A673 (cell line): ENCODE measurements around the gene NDST4. TPM values are rescaled to one million over a fixed set of nuclear protein-coding genes. Genes with fewer than 3 reads are reported as not detected.

Experiments used
- BruUV-seq: library from RNA; stranded (reverse); fragments of 400-500 nt; replicated peaks from 2 replicates; lab custom pipeline; 2021; lab: Mats Ljungman, UMichigan
- CTCF ChIA-PET: fragments of 300-600 bp; sonication (Branson Sonifier 250); formaldehyde crosslinking; loops from one replicate; lab custom pipeline; 2022; ENCODE audit warnings: antibody characterized with exemption; lab: Charles Lee
- POLR2A ChIA-PET: fragments of 300-600 bp; sonication (Branson Sonifier 250); formaldehyde crosslinking; loops from one replicate; lab custom pipeline; 2022; ENCODE audit warnings: antibody characterized with exemption; ENCODE audit not compliant: low non-redundant PET; lab: Charles Lee
- DNase-seq: peaks from one replicate; pipeline ENCODE4 v3.0.0-alpha.2; 2015; ENCODE audit warnings: low spot score
- H3K27ac ChIP-seq: fragments of 200-600 bp; sonication (generic); 2 replicates; pipeline ENCODE4 v1.5.1; 2016; ENCODE audit warnings: mixed run types, low read depth, mild to moderate bottlenecking, mixed read lengths, antibody characterized with exemption, low read length; ENCODE audit not compliant: poor library complexity, severe bottlenecking
- H3K27me3 ChIP-seq: fragments of 200-600 bp; sonication (generic); replicated peaks from 2 replicates; pipeline ENCODE4 v1.6.1; 2017; ENCODE audit warnings: mixed run types, low read depth, mild to moderate bottlenecking, mixed read lengths, antibody characterized with exemption, low read length; ENCODE audit not compliant: insufficient read depth, poor library complexity
- H3K36me3 ChIP-seq: fragments of 200-600 bp; sonication (generic); 2 replicates; pipeline ENCODE4 v1.6.1; 2016; ENCODE audit warnings: mixed run types, mild to moderate bottlenecking, mixed read lengths, antibody characterized with exemption, low read length; ENCODE audit not compliant: insufficient read depth, poor library complexity, severe bottlenecking
- H3K4me1 ChIP-seq: fragments of 200-600 bp; sonication (generic); 2 replicates; pipeline ENCODE4 v1.6.1; 2017; ENCODE audit warnings: mixed run types, mild to moderate bottlenecking, mixed read lengths, antibody characterized with exemption, low read length; ENCODE audit not compliant: insufficient read depth, poor library complexity, severe bottlenecking
- H3K4me3 ChIP-seq: fragments of 200-600 bp; sonication (generic); 2 replicates; pipeline ENCODE4 v1.5.1; 2016; ENCODE audit warnings: low read depth, mixed run types, mild to moderate bottlenecking, mixed read lengths, low read length; ENCODE audit not compliant: poor library complexity, severe bottlenecking
- H3K9me3 ChIP-seq: fragments of 200-600 bp; sonication (generic); 2 replicates; pipeline ENCODE4 v1.6.1; 2016; ENCODE audit warnings: mixed run types, low read depth, mild to moderate bottlenecking, mixed read lengths, antibody characterized with exemption, low read length; ENCODE audit not compliant: poor library complexity, severe bottlenecking
- CTCF ChIP-seq: fragments of 300-800, 200-600 bp; sonication (generic); conservative IDR thresholded peaks from 2 replicates; pipeline ENCODE4 v1.5.1; 2017; ENCODE audit warnings: low read depth, mild to moderate bottlenecking, antibody characterized with exemption, low read length, moderate library complexity, mixed read lengths
- EZH2 ChIP-seq: fragments of 200-600 bp; sonication (generic); IDR thresholded peaks from 2 replicates; pipeline ENCODE4 v1.6.1; 2017; ENCODE audit warnings: borderline replicate concordance, low read depth, mild to moderate bottlenecking, mixed read lengths, antibody characterized with exemption, low read length; ENCODE audit not compliant: poor library complexity, severe bottlenecking
- intact Hi-C: fragments of 100-400 bp; cut with micrococcal nuclease; formaldehyde crosslinking; loops from one replicate; pipeline ENCODE4 v1.10.0; 2022; ENCODE audit not compliant: unreplicated experiment
- total RNA-seq: library from RNA; stranded (reverse); gene quantifications from 2 replicates; pipeline ENCODE4 v1.2.3, GENCODE V29; 2021

Gene NDST4
- total RNA-seq, 1 experiment from 2014 or later, result 32.8 TPM

- H3K4me1 ChIP-seq, result no peaks in the 10 kb centered on the region
- intact Hi-C loops, result no loop called here
- H3K27me3 ChIP-seq, result no peaks in the 10 kb centered on the region
- no peak overlapping the region for H3K4me3 ChIP-seq
- ChIA-PET POLR2A (no interaction called here), CTCF (no interaction called here)
- peaks cover 16% of the 10 kb centered on the region for H3K36me3 ChIP-seq
- no peak overlapping the region for H3K27ac ChIP-seq
- TF ChIP-seq EZH2, result no peak
- no peak for TF ChIP-seq CTCF
- no TSS peak for BruUV-seq
- no peak for DNase-seq
- peaks cover 7% of the 10 kb centered on the region for H3K9me3 ChIP-seq
Observed at GRCh38 chr4:114964026-114964425, 149.4 kb downstream of the NDST4 start.

DNA sequence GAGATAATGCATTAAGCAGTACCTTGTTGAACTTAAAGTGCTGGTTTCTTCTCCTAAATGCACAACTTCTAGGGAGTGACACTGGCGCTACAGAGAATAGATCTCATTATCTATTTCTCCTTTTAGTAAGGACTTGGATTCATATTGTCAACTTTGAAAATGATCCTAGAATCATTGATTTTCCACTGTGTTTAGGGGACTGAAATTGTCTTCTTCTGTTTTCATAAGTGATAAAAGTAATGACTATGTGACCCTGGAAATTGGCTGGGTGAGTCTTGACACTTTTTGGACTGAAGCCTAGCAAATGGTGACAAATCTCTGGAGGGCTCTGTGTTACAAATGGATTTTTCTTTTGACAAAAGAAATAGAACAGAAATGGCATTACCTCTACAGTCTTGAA, 167.8 kb downstream of the NDST4 start:
- ChIA-PET CTCF (no interaction called here), POLR2A (no interaction called here)
- no peaks in the 10 kb centered on the region for H3K27me3 ChIP-seq
- H3K9me3 ChIP-seq, result no peaks in the 10 kb centered on the region
- no peak for DNase-seq
- no peaks in the 10 kb centered on the region for H3K36me3 ChIP-seq
- no peak overlapping the region for H3K27ac ChIP-seq
- H3K4me1 ChIP-seq, result peaks cover 7% of the 10 kb centered on the region
- intact Hi-C loops, result no loop called here
- BruUV-seq, result no TSS peak
- TF ChIP-seq CTCF (no peak), EZH2 (no peak)
- H3K4me3 ChIP-seq, result no peak overlapping the region

- H3K4me1 ChIP-seq, result peaks cover 7% of the 10 kb centered on the region
- no peaks in the 10 kb centered on the region for H3K27me3 ChIP-seq
- no TSS peak for BruUV-seq
- ChIA-PET CTCF (no interaction called here), POLR2A (no interaction called here)
- no peak for TF ChIP-seq CTCF
- no peak for TF ChIP-seq EZH2
- no peak for DNase-seq
- no peaks in the 10 kb centered on the region for H3K9me3 ChIP-seq
- intact Hi-C loops, result no loop called here
- no peak overlapping the region for H3K27ac ChIP-seq
- no peak overlapping the region for H3K4me3 ChIP-seq
- no peaks in the 10 kb centered on the region for H3K36me3 ChIP-seq
Observed at GRCh38 chr4:114941503-114941902, 171.9 kb downstream of the NDST4 start.
